ENCODE results near the gene AQP7. TPM values are rescaled to one million over a fixed set of nuclear protein-coding genes. Genes with fewer than 3 reads are reported as not detected.

The AQP7 gene
- total and polyA plus RNA-seq, 2 donors (not counting 1 experiment from before 2014, with no cell fraction given) = 0.09 to 0.83 TPM

DNA sequence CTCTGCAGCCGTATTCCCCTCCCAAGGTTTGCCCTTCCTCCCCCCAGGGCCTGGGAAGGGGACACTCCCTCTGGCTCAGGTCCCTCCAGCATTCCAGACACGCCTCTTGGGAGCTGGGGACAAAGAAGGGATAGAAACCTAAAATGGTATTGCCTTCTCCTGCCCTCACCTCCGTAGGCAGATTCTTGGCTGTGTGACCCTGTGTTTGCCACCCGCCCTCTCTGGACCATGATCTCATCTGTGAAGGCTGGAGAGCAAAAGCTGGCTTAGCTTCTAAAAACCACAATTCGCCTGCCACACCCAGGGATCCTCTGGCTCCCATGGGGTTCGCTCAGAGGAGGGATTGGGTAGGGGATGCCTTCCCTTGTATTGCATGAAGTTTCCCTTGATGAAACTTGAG, 37.4 kb upstream of the AQP7 start:
- Histone ChIP-seq H3K36me3 (ENCODE audit: control insufficient read depth, insufficient read depth, low read length) (no peaks in the 10 kb centered on the region), H3K9me3 (ENCODE audit: control insufficient read depth, insufficient read depth, low read depth, low read length) (no peaks in the 10 kb centered on the region), H4K20me1 (ENCODE audit: control insufficient read depth, extremely low read depth, insufficient read depth, low read length) (no peaks in the 10 kb centered on the region), H3K4me3 (replicated peaks in 1 of 4; ENCODE audit: control extremely low read depth in 1 of 4, insufficient read depth in 1 of 4, low read depth in 3 of 4, low read length in 4 of 4) (no peak overlapping the region), H3K27me3 (ENCODE audit: control insufficient read depth, insufficient read depth, low read length) (peaks cover 30% of the 10 kb centered on the region), H3K9ac (ENCODE audit: insufficient read depth, low read length) (no peak overlapping the region), H3K4me1 (ENCODE audit: control insufficient read depth, extremely low read depth, insufficient read depth, low read length) (no peaks in the 10 kb centered on the region), H3K4me2 (ENCODE audit: extremely low read depth, insufficient read depth, low read length) (no peak overlapping the region), H3K27ac (ENCODE audit: insufficient read depth, low read length) (no peak overlapping the region), H2AFZ (ENCODE audit: low read length) (no peak overlapping the region), H3K79me2 (ENCODE audit: control insufficient read depth, insufficient read depth, low read length) (no peaks in the 10 kb centered on the region)
- no peak for TF ChIP-seq EZH2 (IDR thresholded peaks at IDR 0.05; ENCODE audit: low read length, missing control alignments)
- TF ChIP-seq, protein P1, sequence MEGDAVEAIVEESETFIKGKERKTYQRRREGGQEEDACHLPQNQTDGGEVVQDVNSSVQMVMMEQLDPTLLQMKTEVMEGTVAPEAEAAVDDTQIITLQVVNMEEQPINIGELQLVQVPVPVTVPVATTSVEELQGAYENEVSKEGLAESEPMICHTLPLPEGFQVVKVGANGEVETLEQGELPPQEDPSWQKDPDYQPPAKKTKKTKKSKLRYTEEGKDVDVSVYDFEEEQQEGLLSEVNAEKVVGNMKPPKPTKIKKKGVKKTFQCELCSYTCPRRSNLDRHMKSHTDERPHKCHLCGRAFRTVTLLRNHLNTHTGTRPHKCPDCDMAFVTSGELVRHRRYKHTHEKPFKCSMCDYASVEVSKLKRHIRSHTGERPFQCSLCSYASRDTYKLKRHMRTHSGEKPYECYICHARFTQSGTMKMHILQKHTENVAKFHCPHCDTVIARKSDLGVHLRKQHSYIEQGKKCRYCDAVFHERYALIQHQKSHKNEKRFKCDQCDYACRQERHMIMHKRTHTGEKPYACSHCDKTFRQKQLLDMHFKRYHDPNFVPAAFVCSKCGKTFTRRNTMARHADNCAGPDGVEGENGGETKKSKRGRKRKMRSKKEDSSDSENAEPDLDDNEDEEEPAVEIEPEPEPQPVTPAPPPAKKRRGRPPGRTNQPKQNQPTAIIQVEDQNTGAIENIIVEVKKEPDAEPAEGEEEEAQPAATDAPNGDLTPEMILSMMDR (conservative IDR thresholded peaks at IDR 0.05 in 1 of 2, IDR thresholded peaks at IDR 0.05 in 1 of 2; ENCODE audit: low read depth in 1 of 2, low read length in 2 of 2) = no peak
- no peak for DNase-seq (ENCODE audit: low read depth in 2 of 2)

DNA sequence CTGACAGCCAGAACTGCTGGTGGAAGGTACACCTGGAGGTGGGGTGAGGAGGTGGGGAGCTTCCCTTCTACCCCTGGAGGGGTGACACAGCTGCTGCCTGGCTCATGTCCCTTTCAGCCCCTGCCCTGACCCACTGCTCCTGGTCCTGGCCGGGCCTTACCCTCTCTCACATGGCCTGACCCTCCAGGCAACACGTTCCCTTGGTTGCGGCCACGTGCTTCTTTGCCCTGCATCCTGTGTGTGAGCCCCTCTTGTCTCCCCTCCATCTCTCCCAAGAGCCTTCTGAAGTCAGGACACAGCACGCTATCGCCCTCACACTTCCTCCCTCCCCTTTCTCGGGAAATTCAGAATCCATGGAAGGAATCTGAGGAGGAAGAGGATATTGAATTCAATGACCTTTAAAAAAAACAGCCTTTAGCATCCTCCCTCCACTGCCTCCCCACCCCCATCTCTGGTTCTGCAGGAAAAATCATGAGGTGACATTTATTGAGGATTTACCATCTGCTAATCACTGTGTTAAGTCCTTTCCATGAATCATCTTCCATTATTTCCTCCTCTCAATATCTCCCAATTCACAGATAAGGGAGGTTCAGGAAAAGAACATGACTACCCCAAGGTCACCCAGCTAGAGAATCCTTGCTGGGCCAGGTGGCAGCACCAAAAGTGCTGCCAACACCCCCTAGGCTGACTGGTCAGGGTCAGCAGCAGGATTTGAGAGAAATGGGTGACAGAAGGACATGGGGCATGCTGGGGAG, 36.7 kb upstream of the AQP7 start:
- Histone ChIP-seq H3K4me1 (ENCODE audit: control insufficient read depth, extremely low read depth, insufficient read depth, low read length) (no peaks in the 10 kb centered on the region), H3K9me3 (ENCODE audit: control insufficient read depth, insufficient read depth, low read depth, low read length) (no peaks in the 10 kb centered on the region), H4K20me1 (ENCODE audit: control insufficient read depth, extremely low read depth, insufficient read depth, low read length) (no peaks in the 10 kb centered on the region), H2AFZ (ENCODE audit: low read length) (no peak overlapping the region), H3K4me3 (replicated peaks in 1 of 4; ENCODE audit: control extremely low read depth in 1 of 4, insufficient read depth in 1 of 4, low read depth in 3 of 4, low read length in 4 of 4) (no peak overlapping the region), H3K27ac (ENCODE audit: insufficient read depth, low read length) (no peak overlapping the region), H3K27me3 (ENCODE audit: control insufficient read depth, insufficient read depth, low read length) (peaks cover 30% of the 10 kb centered on the region), H3K36me3 (ENCODE audit: control insufficient read depth, insufficient read depth, low read length) (no peaks in the 10 kb centered on the region), H3K9ac (ENCODE audit: insufficient read depth, low read length) (no peak overlapping the region), H3K4me2 (ENCODE audit: extremely low read depth, insufficient read depth, low read length) (no peak overlapping the region), H3K79me2 (ENCODE audit: control insufficient read depth, insufficient read depth, low read length) (no peaks in the 10 kb centered on the region)
- no peak for TF ChIP-seq EZH2 (IDR thresholded peaks at IDR 0.05; ENCODE audit: low read length, missing control alignments)
- TF ChIP-seq, protein P1 (conservative IDR thresholded peaks at IDR 0.05 in 1 of 2, IDR thresholded peaks at IDR 0.05 in 1 of 2; ENCODE audit: low read depth in 1 of 2, low read length in 2 of 2) = no peak
- DNase-seq (ENCODE audit: low read depth in 2 of 2) = no peak

DNA sequence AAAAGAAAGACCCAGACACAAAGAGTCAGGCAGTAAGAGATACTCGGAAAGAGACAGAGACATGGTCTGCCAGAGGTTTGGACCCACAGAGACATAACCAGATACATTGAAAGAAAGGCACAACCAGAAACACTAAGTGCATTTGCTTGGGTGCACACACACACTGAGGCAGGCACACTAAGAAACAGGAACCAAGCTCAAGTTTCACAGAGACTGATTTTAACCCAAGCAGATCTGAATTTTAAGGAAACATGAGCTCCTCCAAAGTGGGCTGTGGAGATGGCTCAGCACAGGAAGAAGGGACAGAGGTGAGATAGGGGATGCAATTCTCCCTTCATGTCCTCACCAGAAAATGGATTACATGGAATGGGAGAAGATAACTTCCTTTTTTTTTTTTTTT, 35.5 kb upstream of the AQP7 start:
- Histone ChIP-seq H3K4me3 (replicated peaks in 1 of 4; ENCODE audit: control extremely low read depth in 1 of 4, insufficient read depth in 1 of 4, low read depth in 3 of 4, low read length in 4 of 4) (no peak overlapping the region), H3K36me3 (ENCODE audit: control insufficient read depth, insufficient read depth, low read length) (no peaks in the 10 kb centered on the region), H3K4me1 (ENCODE audit: control insufficient read depth, extremely low read depth, insufficient read depth, low read length) (no peaks in the 10 kb centered on the region), H3K27ac (ENCODE audit: insufficient read depth, low read length) (no peak overlapping the region), H3K27me3 (ENCODE audit: control insufficient read depth, insufficient read depth, low read length) (peaks cover 30% of the 10 kb centered on the region), H3K4me2 (ENCODE audit: extremely low read depth, insufficient read depth, low read length) (no peak overlapping the region), H2AFZ (ENCODE audit: low read length) (no peak overlapping the region), H3K9me3 (ENCODE audit: control insufficient read depth, insufficient read depth, low read depth, low read length) (no peaks in the 10 kb centered on the region), H4K20me1 (ENCODE audit: control insufficient read depth, extremely low read depth, insufficient read depth, low read length) (no peaks in the 10 kb centered on the region), H3K9ac (ENCODE audit: insufficient read depth, low read length) (no peak overlapping the region), H3K79me2 (ENCODE audit: control insufficient read depth, insufficient read depth, low read length) (no peaks in the 10 kb centered on the region)
- no peak for DNase-seq (ENCODE audit: low read depth in 2 of 2)
- TF ChIP-seq EZH2 (IDR thresholded peaks at IDR 0.05; ENCODE audit: low read length, missing control alignments) = no peak
- TF ChIP-seq, protein P1 (conservative IDR thresholded peaks at IDR 0.05 in 1 of 2, IDR thresholded peaks at IDR 0.05 in 1 of 2; ENCODE audit: low read depth in 1 of 2, low read length in 2 of 2) = no peak
